K562 (cell line): ENCODE data around the gene SCMH1. TPM values are rescaled to one million over a fixed set of nuclear protein-coding genes. Genes with fewer than 3 reads are reported as not detected.

ENCODE experiments used
- ADNP ChIP-seq: fragments of 200-800 bp; sonication (Bioruptor generic); IDR thresholded peaks from 2 replicates; pipeline ENCODE4 v1.6.1; 2016; ENCODE audit warnings: missing genetic modification characterization, missing compliant biosample characterization
- ELF1 ChIP-seq: fragments of 200-800 bp; sonication (Bioruptor generic); IDR thresholded peaks from 2 replicates; pipeline ENCODE4 v1.6.1; 2016; ENCODE audit warnings: missing genetic modification characterization, missing compliant biosample characterization
- ELK3 ChIP-seq: fragments of 450-650 bp; formaldehyde crosslinking; IDR thresholded peaks from 2 replicates; pipeline ENCODE4 v1.4.0; 2020; ENCODE audit warnings: mild to moderate bottlenecking
- FOSL1 ChIP-seq: fragments of 200-800 bp; sonication (Bioruptor generic); conservative IDR thresholded peaks from 2 replicates; pipeline ENCODE4 v1.6.1; 2016; ENCODE audit warnings: missing genetic modification characterization, missing compliant biosample characterization
- GABPA ChIP-seq: fragments of 200-800 bp; sonication (Bioruptor generic); conservative IDR thresholded peaks from 2 replicates; pipeline ENCODE4 v1.6.1; 2016; ENCODE audit warnings: low read depth, missing genetic modification characterization, missing compliant biosample characterization
- GTF2F1 ChIP-seq: IDR thresholded peaks from 2 replicates; pipeline ENCODE4 v1.6.1; 2011; ENCODE audit warnings: low read depth, low read length, improper control_type of control experiment
- HDAC1 ChIP-seq, 2 experiments: fragments of 450-650 bp; IDR thresholded peaks; 2 replicates each; pipeline ENCODE4 v1.6.1; 2016 to 2017; ENCODE audit warnings: inconsistent platforms in 1 of 2, mild to moderate bottlenecking in 1 of 2, moderate library complexity in 1 of 2
- HOXB6 ChIP-seq: fragments of 250-450 bp; sonication (Bioruptor Pico); IDR thresholded peaks from 2 replicates; pipeline ENCODE4 v1.5.1; 2022; ENCODE audit warnings: mild to moderate bottlenecking, borderline replicate concordance
- NFIX ChIP-seq: fragments of 250-450 bp; sonication (Bioruptor Pico); IDR thresholded peaks from 2 replicates; pipeline ENCODE4 v1.4.0; 2020; ENCODE audit warnings: low read depth, mild to moderate bottlenecking, moderate library complexity
- NFRKB ChIP-seq: fragments of 450-650 bp; IDR thresholded peaks from 2 replicates; pipeline ENCODE4 v1.6.1; 2016; ENCODE audit warnings: low read depth
- RFX1 ChIP-seq: fragments of 450-650 bp; IDR thresholded peaks from 2 replicates; pipeline ENCODE4 v1.6.1; 2016; ENCODE audit warnings: mild to moderate bottlenecking, moderate library complexity
- RNF219 ChIP-seq: fragments of 250-450 bp; sonication (Bioruptor Pico); IDR thresholded peaks from 2 replicates; pipeline ENCODE4 v1.5.0; 2022; ENCODE audit warnings: mild to moderate bottlenecking
- SMAD2 ChIP-seq: fragments of 150-350 bp; IDR thresholded peaks from 2 replicates; pipeline ENCODE4 v1.6.1; 2014; ENCODE audit warnings: low read depth, mild to moderate bottlenecking, low read length
- SMAD4 ChIP-seq: fragments of 250-450 bp; sonication (Bioruptor Pico); conservative IDR thresholded peaks from 2 replicates; pipeline ENCODE4 v1.8.0; 2021; ENCODE audit warnings: inconsistent platforms, mild to moderate bottlenecking, moderate library complexity
- SMARCA5 ChIP-seq: fragments of 450-650 bp; IDR thresholded peaks from 2 replicates; pipeline ENCODE4 v1.6.1; 2016
- TBL1XR1 ChIP-seq, 2 experiments: IDR thresholded peaks; 2 replicates each; pipeline ENCODE4 v1.6.1; 2012; ENCODE audit warnings: improper control_type of control experiment in 2 of 2, low read length in 2 of 2, mild to moderate bottlenecking in 1 of 2
- TOE1 ChIP-seq, 2 experiments: fragments of 450-650 bp in 1 of 2; sonication (generic) in 1 of 2; formaldehyde crosslinking in 1 of 2; IDR thresholded peaks; 2 replicates each; pipeline versions ENCODE4 v1.7.1 to v1.8.0; 2016 to 2022; ENCODE audit warnings: borderline replicate concordance in 2 of 2, mild to moderate bottlenecking in 2 of 2, antibody characterized with exemption in 1 of 2, inconsistent platforms in 1 of 2, low read depth in 1 of 2, missing genetic modification reagents in 1 of 2, moderate library complexity in 1 of 2
- ZNF436 ChIP-seq: fragments of 250-450, 450-650 bp; sonication (Bioruptor Pico); formaldehyde crosslinking; IDR thresholded peaks from 2 replicates; pipeline ENCODE4 v1.7.0; 2020; ENCODE audit warnings: mild to moderate bottlenecking
- polyA plus RNA-seq, 8 experiments: library from polyadenylated mRNA; depleted of rRNA in 4 of 8; stranded (reverse) in 5 of 8; unstranded in 3 of 8; fragments of >200 nt; fragmentation: Nextera tagmentation in 2 of 8; fragmentation: Illumina TruSeq in 1 of 8; extraction: Ambion mirVana in 2 of 8; extraction: Trizol in 1 of 8; gene quantifications; 2 replicates each; pipeline versions ENCODE4 v1.2.1 to v1.2.3, GENCODE V29; 2011 to 2014; ENCODE audit warnings: inconsistent platforms in 1 of 8, missing spikeins in 1 of 8
- total RNA-seq, 7 experiments: library from RNA; depleted of rRNA in 6 of 7; stranded (reverse); fragments of >200 nt in 6 of 7; fragmentation: Illumina TruSeq in 2 of 7; extraction: Trizol in 2 of 7; gene quantifications; 2 replicates each; pipeline versions ENCODE4 v1.2.1 to v1.2.3, GENCODE V29; 2011 to 2021; ENCODE audit warnings: low replicate concordance in 1 of 7
- TF ChIP-seq, protein P1 (sequence below): sonication (generic); formaldehyde crosslinking; IDR thresholded peaks from 2 replicates; pipeline ENCODE4 v1.8.0; 2022; ENCODE audit warnings: mild to moderate bottlenecking, missing genetic modification reagents
- TF ChIP-seq, protein P2 (sequence below): sonication (generic); IDR thresholded peaks from 2 replicates; pipeline ENCODE4 v1.6.1; 2016

SCMH1 gene
- total and polyA plus RNA-seq, 9 of the 15 experiments (the other 6 are each of a cell fraction or from before 2014, with no cell fraction given) = 8.5 to 37.0 (median 26.8) TPM

DNA sequence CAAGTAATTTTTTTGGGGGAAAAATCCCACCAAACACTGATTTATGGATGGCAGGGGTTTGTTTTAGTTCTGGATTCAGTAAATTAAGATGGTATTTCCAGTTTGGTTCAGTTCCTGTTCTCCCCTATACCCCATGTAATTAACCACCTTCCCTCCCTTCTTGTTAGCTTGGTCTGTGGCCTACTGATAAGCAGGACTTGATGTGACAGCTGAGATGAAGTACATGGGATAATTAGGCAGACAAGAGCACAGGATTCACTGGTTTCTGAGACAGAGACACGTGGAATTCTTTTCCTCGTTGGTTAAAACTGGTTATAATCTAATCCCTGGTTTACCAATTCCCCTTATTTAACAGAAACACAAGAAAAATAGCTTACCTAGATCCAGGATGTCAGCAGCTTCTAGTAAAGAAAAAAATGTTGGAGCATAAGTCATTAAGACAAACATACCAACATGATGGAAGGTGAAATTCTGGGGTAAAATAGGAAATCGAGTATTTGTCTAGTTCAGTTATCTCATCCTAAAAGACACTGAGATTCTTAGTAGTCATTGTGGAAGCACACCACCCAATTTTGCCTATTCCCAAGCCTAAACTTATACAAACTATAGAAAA, 81.5 kb downstream of the SCMH1 start (continued):
- TF ChIP-seq NFIX (CRISPR knock-in tag) = no peak
- no peak for TF ChIP-seq NFRKB
- no peak for TF ChIP-seq SMAD2
- TF ChIP-seq ELF1 (tag) = 0 out of 2 replicates have a peak, but pooled peaks have one; percentile 13
- TF ChIP-seq, protein P1, sequence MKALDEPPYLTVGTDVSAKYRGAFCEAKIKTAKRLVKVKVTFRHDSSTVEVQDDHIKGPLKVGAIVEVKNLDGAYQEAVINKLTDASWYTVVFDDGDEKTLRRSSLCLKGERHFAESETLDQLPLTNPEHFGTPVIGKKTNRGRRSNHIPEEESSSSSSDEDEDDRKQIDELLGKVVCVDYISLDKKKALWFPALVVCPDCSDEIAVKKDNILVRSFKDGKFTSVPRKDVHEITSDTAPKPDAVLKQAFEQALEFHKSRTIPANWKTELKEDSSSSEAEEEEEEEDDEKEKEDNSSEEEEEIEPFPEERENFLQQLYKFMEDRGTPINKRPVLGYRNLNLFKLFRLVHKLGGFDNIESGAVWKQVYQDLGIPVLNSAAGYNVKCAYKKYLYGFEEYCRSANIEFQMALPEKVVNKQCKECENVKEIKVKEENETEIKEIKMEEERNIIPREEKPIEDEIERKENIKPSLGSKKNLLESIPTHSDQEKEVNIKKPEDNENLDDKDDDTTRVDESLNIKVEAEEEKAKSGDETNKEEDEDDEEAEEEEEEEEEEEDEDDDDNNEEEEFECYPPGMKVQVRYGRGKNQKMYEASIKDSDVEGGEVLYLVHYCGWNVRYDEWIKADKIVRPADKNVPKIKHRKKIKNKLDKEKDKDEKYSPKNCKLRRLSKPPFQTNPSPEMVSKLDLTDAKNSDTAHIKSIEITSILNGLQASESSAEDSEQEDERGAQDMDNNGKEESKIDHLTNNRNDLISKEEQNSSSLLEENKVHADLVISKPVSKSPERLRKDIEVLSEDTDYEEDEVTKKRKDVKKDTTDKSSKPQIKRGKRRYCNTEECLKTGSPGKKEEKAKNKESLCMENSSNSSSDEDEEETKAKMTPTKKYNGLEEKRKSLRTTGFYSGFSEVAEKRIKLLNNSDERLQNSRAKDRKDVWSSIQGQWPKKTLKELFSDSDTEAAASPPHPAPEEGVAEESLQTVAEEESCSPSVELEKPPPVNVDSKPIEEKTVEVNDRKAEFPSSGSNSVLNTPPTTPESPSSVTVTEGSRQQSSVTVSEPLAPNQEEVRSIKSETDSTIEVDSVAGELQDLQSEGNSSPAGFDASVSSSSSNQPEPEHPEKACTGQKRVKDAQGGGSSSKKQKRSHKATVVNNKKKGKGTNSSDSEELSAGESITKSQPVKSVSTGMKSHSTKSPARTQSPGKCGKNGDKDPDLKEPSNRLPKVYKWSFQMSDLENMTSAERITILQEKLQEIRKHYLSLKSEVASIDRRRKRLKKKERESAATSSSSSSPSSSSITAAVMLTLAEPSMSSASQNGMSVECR (CRISPR knock-in tag) = no peak
- no peak for TF ChIP-seq GTF2F1
- TF ChIP-seq RNF219 (CRISPR knock-in tag) = no peak
- TF ChIP-seq SMAD4 (CRISPR knock-in tag) = peak; percentile 80
- TF ChIP-seq ADNP (tag) = no peak
- TF ChIP-seq TOE1 (IDR thresholded peaks at IDR 0.05; ENCODE audit: borderline replicate concordance) = peak; percentile 44; the same call in 1 of the 2 replicates
- no peak for TF ChIP-seq TOE1 (CRISPR knock-in tag; IDR thresholded peaks at IDR 0.05; ENCODE audit: borderline replicate concordance, low read depth)
- TF ChIP-seq, protein P2, sequence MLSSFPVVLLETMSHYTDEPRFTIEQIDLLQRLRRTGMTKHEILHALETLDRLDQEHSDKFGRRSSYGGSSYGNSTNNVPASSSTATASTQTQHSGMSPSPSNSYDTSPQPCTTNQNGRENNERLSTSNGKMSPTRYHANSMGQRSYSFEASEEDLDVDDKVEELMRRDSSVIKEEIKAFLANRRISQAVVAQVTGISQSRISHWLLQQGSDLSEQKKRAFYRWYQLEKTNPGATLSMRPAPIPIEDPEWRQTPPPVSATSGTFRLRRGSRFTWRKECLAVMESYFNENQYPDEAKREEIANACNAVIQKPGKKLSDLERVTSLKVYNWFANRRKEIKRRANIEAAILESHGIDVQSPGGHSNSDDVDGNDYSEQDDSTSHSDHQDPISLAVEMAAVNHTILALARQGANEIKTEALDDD = peak; percentile 100
- 0 out of 2 replicates have a peak, but pooled peaks have one; percentile 31 for TF ChIP-seq GABPA (tag)
- peak; percentile 64 to 98; a peak in 2 of 4 replicates for TF ChIP-seq HDAC1 (IDR thresholded peaks at IDR 0.05)
- TF ChIP-seq SMARCA5 = no peak
- TF ChIP-seq HOXB6 (CRISPR knock-in tag) = no peak
- TF ChIP-seq ZNF436 (CRISPR knock-in tag) = no peak
- TF ChIP-seq ELK3 (CRISPR knock-in tag) = no peak
- peak in 1 of 2 experiments; percentile 80; a peak in 2 of 4 replicates for TF ChIP-seq TBL1XR1 (IDR thresholded peaks at IDR 0.05; ENCODE audit: low read length in 2 of 2)
- no peak for TF ChIP-seq RFX1
- peak; percentile 67 for TF ChIP-seq FOSL1 (tag)
